GM19025 (cell line): ENCODE results near the gene EPB41.

Experiments used
- ATAC-seq: cut with Tn5 transposase; IDR thresholded peaks from one replicate; pipeline ENCODE4 v1.9.1; 2021; ENCODE audit warnings: mild to moderate bottlenecking, low read depth, moderate library complexity; ENCODE audit not compliant: unreplicated experiment

The EPB41 gene

DNA sequence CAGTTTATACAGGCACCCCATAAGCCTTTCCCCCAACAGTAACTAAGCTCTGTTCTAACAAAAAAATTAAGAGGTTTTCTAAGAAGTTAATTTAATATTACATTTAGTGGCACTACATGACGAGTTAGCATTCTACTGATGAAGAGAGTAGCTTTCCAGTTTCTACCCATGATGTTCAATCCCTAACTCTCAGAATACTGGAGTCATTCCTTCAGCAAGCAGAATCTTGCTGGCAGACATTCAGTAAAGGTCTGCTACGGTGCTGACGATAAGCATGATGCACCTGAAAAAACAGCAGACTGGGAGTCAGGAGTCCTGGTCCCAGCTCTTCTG is 242.9 kb downstream of the EPB41 start:
- ATAC-seq, result no peak

DNA sequence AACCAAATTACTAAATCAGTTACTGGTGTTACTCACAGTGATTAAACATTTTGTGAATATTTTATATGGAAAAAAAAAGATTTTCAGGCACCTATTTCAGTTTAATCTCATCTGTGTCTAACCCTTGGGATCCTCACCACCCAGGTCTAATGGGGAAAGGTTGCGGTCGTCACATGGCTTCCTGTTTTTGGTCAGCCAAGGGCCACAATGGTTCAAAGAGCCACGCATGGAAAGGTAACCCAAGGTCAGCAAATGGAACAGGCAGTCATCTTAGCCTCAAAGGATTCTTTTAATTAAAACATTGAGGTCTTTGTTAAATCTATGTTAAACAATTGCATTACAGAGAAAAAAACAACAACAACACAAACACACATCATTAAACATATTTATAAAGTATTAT is 245.4 kb downstream of the EPB41 start:
- ATAC-seq, result no peak

GRCh38 chr1:29162025-29162424 is 247.7 kb downstream of the EPB41 start:
- ATAC-seq, result no peak

DNA sequence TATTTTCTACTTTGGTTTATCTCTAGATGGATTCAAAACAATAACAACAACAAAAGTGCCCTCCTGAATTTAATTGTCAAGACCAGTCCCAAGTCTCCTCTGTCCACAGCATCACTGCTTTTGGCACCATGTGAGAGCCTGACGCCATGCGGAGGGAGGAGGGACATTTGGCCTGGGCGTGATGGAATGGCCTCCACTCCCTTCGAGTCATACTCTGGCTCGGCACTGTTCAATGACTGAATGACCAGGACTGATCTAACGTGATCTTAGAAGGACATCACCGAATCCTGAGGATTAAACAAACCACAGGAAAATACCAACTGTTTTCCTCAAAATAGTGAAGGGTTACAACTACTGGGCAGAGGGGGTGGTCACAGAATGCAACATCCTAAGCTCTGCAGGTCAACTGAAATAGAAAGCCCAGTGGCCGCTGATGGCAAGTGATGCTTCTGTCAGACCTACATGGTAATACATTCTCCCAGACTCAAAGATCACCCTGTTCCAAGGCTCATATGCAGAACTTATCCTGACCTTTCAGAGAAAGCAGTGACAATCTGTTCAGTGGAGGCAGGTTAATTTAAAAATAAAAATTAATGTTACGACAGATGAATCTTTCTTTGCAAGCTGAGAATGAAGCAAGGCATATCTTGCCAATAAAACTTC is 248.2 kb downstream of the EPB41 start:
- no peak for ATAC-seq

GRCh38 chr1:29164588-29164987 is 250.2 kb downstream of the EPB41 start:
- no peak for ATAC-seq

DNA sequence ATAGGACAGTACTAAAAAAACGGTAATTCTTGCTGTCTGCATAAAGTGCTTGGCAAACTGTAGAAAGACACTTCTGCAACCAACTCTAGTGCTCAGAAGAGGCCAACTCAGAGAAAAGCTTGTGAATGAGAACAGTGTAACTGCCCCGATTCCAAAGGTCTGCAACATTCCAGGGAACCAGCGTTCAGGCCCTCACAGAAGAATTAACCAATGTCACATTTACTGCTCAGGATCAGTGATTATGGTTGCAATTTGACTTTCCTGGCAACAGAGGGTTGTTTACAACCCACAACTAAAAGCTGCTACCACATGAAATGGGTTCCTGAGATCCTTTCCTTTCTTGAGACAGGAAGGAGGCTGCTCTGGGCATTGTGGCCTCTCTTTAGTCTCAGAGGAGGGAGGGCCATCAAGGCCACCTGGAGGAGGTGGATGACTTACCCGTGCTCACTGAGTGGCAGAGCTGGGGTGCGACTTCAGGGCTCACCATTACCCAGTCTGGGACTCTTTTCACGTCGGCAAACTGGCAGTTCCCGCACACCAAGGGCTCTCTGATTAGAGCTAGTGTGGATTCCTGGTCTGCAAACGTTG is 252.0 kb downstream of the EPB41 start:
- no peak for ATAC-seq

DNA sequence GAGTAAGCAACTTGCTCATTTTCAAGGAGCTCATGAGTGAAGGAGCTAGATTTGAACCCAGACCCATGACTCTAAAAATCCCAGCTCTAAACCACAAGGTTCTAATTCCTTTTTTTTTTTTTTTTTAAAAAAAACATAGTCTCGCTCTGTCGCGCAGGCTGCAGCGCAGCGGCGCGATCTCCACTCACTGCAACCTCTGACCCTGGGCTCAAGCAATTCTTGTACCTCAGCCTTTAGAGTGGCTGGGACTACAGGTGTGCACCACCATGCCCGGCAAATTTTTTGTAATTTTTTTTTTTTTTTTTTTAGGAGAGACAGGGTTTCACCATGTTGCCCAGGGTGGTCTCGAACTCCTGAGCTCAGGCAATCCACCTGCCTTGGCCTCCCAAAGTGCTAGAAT is 253.5 kb downstream of the EPB41 start:
- no peak for ATAC-seq
